ENCODE results near the gene CTDSP2. TPM values are rescaled to one million over a fixed set of nuclear protein-coding genes. Genes with fewer than 3 reads are reported as not detected.
"Not testable (repeated sequence)": the region's sequence is repeated elsewhere in the genome, so short reads cannot be mapped to it uniquely, and the experiment has no call there.

The CTDSP2 gene
- total RNA-seq, 2 experiments from 2014 or later, result 91.4 to 94.3 TPM

DNA sequence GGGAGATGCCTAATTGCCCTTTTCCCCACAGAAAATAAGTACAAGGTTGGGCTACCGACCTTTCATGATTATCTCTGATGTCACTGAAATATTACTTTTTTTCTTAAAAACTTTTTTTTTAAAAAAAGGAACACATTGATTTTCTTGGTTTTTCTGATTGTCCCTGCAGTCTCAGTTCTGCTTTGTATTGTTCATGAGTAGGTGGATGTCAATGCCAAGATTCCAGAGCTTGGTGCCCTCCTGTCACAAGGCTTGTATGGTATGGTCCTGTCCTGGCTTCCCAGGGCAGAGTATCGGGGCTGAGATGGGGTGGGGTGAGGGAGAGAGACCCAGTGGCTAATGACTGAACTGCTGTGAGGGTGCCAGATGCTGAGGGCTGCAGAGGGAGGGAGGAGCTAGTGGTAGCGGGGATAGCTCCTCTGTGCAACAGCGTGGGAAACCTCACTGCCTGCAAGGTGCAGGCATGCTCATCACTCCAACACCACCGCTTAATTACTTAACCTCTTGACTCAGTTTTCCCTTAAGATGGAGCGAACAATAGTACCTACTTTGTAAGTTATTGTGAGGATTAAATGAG lies 4.4 kb upstream of the CTDSP2 start:
- Mint-ChIP-seq H3K27me3 (peaks cover 20% of the 10 kb centered on the region), H3K4me3 (no peak overlapping the region), H3K36me3 (no peaks in the 10 kb centered on the region), H3K27ac (no peak overlapping the region), H3K4me1 (peaks cover 29% of the 10 kb centered on the region), H3K9me3 (no peaks in the 10 kb centered on the region)
- DNase-seq, result no peak

DNA sequence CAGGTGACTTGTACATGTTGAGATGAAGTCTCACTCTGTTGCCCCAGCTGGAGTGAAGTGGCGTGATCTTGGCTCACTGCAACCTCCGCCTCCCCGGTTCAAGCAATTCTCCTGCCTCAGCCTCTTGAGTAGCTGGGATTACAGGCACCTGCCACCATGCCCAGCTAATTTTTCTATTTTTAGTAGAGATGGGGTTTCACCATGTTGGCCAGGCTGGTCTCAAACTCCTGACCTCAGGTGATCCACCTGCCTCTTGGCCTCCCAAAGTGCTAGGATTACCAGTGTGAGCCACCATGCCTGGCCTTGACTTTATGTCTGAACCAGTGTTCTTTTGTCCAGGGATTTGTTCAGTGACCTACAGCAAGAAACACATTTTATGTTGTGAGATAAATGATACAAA lies 2.9 kb upstream of the CTDSP2 start:
- H3K4me1 Mint-ChIP-seq, result peaks cover 29% of the 10 kb centered on the region
- H3K27ac Mint-ChIP-seq, H3K36me3 Mint-ChIP-seq, DNase-seq, H3K4me3 Mint-ChIP-seq, H3K9me3 Mint-ChIP-seq: not testable (repeated sequence)
- H3K27me3 Mint-ChIP-seq, result peaks cover 20% of the 10 kb centered on the region

- no peak overlapping the region for H3K27ac Mint-ChIP-seq
- H3K9me3 Mint-ChIP-seq, result no peaks in the 10 kb centered on the region
- peaks cover 33% of the 10 kb centered on the region for H3K4me1 Mint-ChIP-seq
- peaks cover 20% of the 10 kb centered on the region for H3K27me3 Mint-ChIP-seq
- no peak overlapping the region for H3K4me3 Mint-ChIP-seq
- no peaks in the 10 kb centered on the region for H3K36me3 Mint-ChIP-seq
- DNase-seq, result no peak
Observed at GRCh38 chr12:57849035-57849434, 2.5 kb upstream of the CTDSP2 start.

DNA sequence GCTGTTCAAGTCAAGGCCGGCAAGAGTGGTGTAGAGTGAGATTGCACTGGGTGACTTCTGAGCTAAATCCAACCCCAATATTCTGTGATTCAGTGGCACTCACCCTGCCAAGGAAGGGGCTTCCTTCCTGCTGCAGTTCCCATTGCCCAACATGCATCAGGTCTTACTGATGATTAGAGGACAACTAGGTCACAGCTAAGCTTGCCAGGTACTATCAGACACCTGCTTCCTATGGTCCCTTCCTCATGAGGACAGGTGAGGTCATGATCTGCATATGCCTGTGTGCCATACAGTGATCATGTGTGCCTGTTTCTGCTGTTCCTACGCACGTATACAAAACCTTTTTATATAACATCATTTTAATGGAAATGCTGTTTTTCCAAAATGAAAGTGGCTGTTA lies 1.7 kb upstream of the CTDSP2 start:
- no peak overlapping the region for H3K27ac Mint-ChIP-seq
- no peak overlapping the region for H3K4me3 Mint-ChIP-seq
- H3K36me3 Mint-ChIP-seq, result no peaks in the 10 kb centered on the region
- DNase-seq, result no peak
- peaks cover 20% of the 10 kb centered on the region for H3K27me3 Mint-ChIP-seq
- peaks cover 40% of the 10 kb centered on the region for H3K4me1 Mint-ChIP-seq
- no peaks in the 10 kb centered on the region for H3K9me3 Mint-ChIP-seq

- H3K36me3 Mint-ChIP-seq, result peaks cover 2% of the 10 kb centered on the region
- H3K27me3 Mint-ChIP-seq, result peaks cover 8% of the 10 kb centered on the region
- H3K4me3 Mint-ChIP-seq, result peak overlapping the region; percentile 86
- H3K9me3 Mint-ChIP-seq, result no peaks in the 10 kb centered on the region
- peaks cover 48% of the 10 kb centered on the region for H3K4me1 Mint-ChIP-seq
- H3K27ac Mint-ChIP-seq, result peak overlapping the region; percentile 82
- DNase-seq, result no peak
Observed at GRCh38 chr12:57846285-57846576, 298 bp downstream of the CTDSP2 start.

DNA sequence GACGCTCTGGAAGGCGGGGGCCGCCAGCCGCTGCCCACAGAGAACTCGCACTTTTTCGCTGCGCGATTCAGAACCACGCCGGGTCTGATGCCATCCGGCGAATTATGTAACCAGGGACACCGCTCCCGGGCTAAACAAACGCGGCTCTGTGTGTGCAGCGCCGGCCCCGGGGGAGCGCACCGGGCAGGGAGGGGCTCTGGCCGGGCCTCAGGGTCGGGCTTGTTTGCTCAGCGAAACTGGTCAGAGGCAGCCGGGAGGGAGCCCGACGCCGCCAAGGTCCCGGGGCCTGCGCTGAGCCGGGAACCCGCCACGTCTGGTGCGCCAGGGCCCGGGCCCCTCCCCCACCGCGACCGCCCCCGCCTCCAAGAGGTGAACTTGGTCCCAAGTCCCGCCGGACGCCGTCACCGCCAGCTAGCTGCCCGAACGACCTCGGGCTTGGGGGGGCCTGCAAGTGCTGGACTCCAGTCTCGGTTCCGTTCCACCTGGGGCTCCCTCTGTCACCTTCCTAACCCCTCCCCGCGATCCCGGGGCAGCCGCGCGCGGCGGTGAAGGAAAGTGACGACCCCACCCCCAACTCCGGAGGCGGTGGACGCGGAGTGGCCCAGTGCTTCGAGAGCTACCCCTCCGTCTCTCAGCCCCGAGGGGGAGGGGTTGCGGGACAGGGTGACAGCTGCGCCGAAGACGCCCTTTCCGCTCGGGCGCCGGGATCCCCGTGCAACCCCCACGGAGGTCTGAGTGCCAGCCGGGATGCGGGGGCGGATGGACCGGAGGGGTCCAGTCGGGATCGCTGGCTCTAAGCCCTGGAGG lies 848 bp downstream of the CTDSP2 start:
- H3K4me1 Mint-ChIP-seq, result peaks cover 50% of the 10 kb centered on the region
- H3K27ac Mint-ChIP-seq, result peak overlapping the region; percentile 87
- peak; percentile 76 for DNase-seq
- peaks cover 4% of the 10 kb centered on the region for H3K27me3 Mint-ChIP-seq
- H3K36me3 Mint-ChIP-seq, result peaks cover 2% of the 10 kb centered on the region
- H3K9me3 Mint-ChIP-seq, result no peaks in the 10 kb centered on the region
- H3K4me3 Mint-ChIP-seq, result peak overlapping the region; percentile 86

GRCh38 chr12:57844709-57845477 lies 1.6 kb downstream of the CTDSP2 start:
- Mint-ChIP-seq H3K4me3 (peak overlapping the region; percentile 86), H3K4me1 (peaks cover 57% of the 10 kb centered on the region), H3K9me3 (no peaks in the 10 kb centered on the region), H3K27me3 (peaks cover 4% of the 10 kb centered on the region), H3K36me3 (peaks cover 2% of the 10 kb centered on the region), H3K27ac (peak overlapping the region; percentile 94)
- DNase-seq, result peak; percentile 43

- Mint-ChIP-seq H3K4me1 (peaks cover 69% of the 10 kb centered on the region), H3K27me3 (no peaks in the 10 kb centered on the region), H3K4me3 (peak overlapping the region; percentile 86), H3K9me3 (no peaks in the 10 kb centered on the region), H3K27ac (peak overlapping the region; percentile 94), H3K36me3 (peaks cover 2% of the 10 kb centered on the region)
- DNase-seq, result peak; percentile 37
Observed at GRCh38 chr12:57842342-57843294, 3.9 kb downstream of the CTDSP2 start.

GRCh38 chr12:57841445-57841844 lies 5.1 kb downstream of the CTDSP2 start:
- no peak for DNase-seq
- peaks cover 76% of the 10 kb centered on the region for H3K4me1 Mint-ChIP-seq
- no peak overlapping the region for H3K4me3 Mint-ChIP-seq
- peaks cover 2% of the 10 kb centered on the region for H3K36me3 Mint-ChIP-seq
- peak overlapping the region; percentile 30 for H3K27ac Mint-ChIP-seq
- no peaks in the 10 kb centered on the region for H3K27me3 Mint-ChIP-seq
- no peaks in the 10 kb centered on the region for H3K9me3 Mint-ChIP-seq

DNA sequence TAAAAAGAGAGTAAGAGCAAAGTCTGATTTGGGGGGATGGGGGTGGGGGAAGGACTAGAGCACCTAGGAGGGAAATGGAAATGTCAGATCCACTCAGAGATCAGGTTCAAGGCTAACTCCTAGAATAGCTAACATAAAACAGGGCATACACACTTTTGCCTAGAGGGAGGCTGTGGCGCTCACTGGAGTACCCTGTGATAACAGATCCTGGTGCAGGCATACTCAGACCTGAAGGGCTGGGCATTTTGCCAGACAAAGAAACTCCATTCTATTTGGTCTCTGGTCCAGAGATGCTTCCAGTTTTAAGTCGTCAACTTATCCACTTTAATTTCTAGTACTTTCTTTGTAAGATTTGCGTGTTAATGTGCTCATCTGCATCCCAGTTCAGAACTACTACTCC lies 5.8 kb downstream of the CTDSP2 start:
- H3K27ac Mint-ChIP-seq, result peak overlapping the region; percentile 30
- no peaks in the 10 kb centered on the region for H3K9me3 Mint-ChIP-seq
- H3K4me1 Mint-ChIP-seq, result peaks cover 84% of the 10 kb centered on the region
- no peaks in the 10 kb centered on the region for H3K27me3 Mint-ChIP-seq
- no peak overlapping the region for H3K4me3 Mint-ChIP-seq
- H3K36me3 Mint-ChIP-seq, result peaks cover 2% of the 10 kb centered on the region
- DNase-seq, result no peak

- Mint-ChIP-seq H3K9me3 (no peaks in the 10 kb centered on the region), H3K4me3 (no peak overlapping the region), H3K36me3 (peaks cover 2% of the 10 kb centered on the region), H3K4me1 (peaks cover 90% of the 10 kb centered on the region), H3K27me3 (no peaks in the 10 kb centered on the region), H3K27ac (peak overlapping the region; percentile 87)
- no peak for DNase-seq
Observed at GRCh38 chr12:57839996-57840395, 6.5 kb downstream of the CTDSP2 start.

GRCh38 chr12:57838594-57839302 lies 7.8 kb downstream of the CTDSP2 start:
- DNase-seq, result no peak
- Mint-ChIP-seq H3K4me1 (peaks cover 94% of the 10 kb centered on the region), H3K36me3 (peaks cover 2% of the 10 kb centered on the region), H3K4me3 (peak overlapping the region; percentile 66), H3K27ac (peak overlapping the region; percentile 87), H3K9me3 (no peaks in the 10 kb centered on the region), H3K27me3 (no peaks in the 10 kb centered on the region)

- Mint-ChIP-seq H3K36me3 (peaks cover 5% of the 10 kb centered on the region), H3K4me3 (peak overlapping the region; percentile 44), H3K9me3 (no peaks in the 10 kb centered on the region), H3K27ac (peak overlapping the region; percentile 87), H3K4me1 (peaks cover 95% of the 10 kb centered on the region), H3K27me3 (no peaks in the 10 kb centered on the region)
- DNase-seq, result no peak
Observed at GRCh38 chr12:57837864-57838562, 8.5 kb downstream of the CTDSP2 start.

All from activated naive CD8-positive, alpha-beta T cell treated with anti-CD3 and anti-CD28 coated beads for 36 hours (primary cell).